Measurements from ENCODE around the gene MEIS1.
A peak's percentile ranks its signal among the peaks of the same experiment; 100 is the strongest.

MEIS1 gene

GRCh38 chr2:66585587-66585986 is 150.7 kb downstream of the MEIS1 start:
- no peak for DNase-seq

DNA sequence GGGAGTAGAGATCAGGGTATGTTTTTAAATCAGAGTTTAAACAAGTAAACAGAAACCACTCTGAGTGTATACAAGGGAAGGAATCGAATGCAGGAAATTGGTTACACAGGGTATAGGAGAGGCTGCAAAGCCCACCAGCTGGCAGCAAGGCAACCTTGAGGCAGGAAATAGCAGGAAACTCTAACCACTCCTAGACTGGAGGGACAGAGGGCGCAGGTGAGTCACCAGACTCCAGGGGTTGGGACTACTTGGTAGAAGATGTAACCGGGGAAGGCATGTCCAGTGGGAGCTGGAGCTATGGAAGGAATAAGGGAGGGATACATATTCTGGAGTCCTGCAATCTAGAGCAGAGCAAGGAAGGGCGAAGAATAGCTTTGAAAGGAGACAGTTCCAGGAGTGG is 152.3 kb downstream of the MEIS1 start:
- DNase-seq: no peak

DNA sequence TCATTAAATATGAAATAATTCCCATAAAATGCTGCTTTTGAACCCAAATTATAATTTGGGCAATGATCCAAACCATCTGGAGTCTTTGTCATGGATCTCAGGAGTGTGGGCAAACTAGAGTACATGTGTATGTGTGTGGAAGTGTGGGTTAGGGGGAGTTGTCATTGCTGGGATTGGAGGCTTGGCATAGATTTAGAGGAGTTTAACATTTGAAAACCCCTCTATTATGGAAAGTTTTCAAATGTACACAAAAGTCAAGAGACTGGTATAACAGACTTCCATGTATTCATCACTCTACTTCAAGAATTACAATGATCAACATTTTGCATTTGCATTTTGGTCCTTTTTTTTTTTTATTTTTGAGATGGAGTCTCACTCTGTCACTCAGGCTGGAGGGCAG is 159.1 kb downstream of the MEIS1 start:
- no peak for DNase-seq

DNA sequence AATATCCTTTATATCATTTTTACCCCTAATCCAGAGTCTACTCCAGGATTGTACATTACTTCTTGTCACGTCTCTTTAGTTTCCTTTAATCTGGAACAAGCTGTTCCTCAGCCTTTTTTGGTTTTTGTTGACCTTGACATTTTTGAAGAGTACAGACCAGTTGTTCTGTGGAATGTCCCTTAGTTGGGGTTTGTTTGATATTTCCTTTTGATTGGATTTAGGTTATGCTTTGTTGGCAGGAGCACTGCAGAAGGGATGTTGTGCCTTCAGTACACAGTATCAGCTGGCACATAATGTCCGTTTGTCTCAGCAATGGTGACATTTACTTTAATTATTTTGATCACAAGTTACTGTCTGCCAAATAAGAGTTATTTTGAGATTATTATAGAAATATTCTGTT is 160.6 kb downstream of the MEIS1 start:
- no peak for DNase-seq

- peak; percentile 42 for DNase-seq
Observed at GRCh38 chr2:66596256-66596655, 161.3 kb downstream of the MEIS1 start.

- no peak for DNase-seq
Observed at GRCh38 chr2:66601624-66602023, 166.7 kb downstream of the MEIS1 start.

- no peak for DNase-seq
Observed at GRCh38 chr2:66602341-66602740, 167.4 kb downstream of the MEIS1 start.

DNA sequence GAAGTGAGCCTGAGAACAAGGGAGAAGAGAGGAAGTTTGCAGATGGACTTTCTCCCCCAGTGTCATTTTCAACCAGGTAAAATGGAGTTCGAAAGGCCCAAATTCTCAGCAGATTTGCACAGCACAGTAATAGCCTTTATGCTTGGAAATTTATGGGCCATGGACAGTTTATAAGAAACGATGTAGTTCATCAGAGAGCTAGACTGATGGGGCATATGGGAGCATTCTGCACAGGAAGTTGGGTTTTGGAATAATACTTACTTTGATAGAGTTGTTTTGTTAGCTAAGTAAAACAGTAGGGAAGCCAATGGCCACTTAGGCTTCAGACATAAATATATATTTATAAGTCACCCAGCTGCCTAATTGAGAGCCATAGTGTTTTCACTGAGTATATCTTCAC is 169.4 kb downstream of the MEIS1 start:
- DNase-seq: no peak

DNA sequence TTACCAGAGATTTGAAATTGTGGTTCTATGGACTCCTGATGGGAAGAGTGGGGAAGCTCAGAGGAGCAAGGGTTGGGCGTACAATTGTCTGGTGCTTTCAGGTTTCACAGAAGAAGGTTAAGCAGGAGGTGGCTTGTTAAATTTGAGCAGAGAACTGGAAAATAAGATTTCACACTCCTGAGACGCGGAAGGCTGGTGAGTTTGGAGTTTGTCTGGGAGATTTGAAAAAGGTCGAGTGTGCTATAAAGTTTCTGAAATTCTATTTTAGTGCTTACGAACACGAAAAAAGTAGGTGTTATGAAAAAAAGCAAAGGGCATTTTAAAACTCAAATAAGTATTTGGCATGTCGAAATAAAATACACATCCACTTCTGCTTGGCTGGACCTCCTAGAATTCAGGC is 170.1 kb downstream of the MEIS1 start:
- no peak for DNase-seq

DNA sequence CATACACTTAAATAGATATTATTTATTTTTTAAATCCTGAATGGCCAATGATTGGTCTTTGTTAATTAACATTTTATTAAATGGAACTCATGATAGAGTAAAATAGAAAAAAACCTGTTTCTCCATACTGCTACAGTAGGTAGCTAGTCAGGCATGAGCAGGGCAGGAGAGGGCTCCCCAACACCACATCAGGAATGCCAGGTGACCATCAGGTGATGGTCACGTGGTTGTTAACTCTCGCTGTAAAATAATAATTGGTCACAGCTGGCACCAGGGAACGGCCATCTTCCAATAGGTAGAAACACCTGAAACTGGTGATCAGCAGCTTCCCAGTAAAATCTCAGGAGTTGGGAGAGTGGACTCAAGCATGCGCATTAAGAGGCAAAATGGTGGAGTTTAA is 172.2 kb downstream of the MEIS1 start:
- DNase-seq: no peak
